HL-60 (cell line): ENCODE data around the gene SYTL3.

ENCODE experiments used
- CTCF ChIP-seq: IDR thresholded peaks from one replicate; pipeline ENCODE4 v1.5.1; 2011; ENCODE audit warnings: low read length, control low read depth, inconsistent platforms; ENCODE audit not compliant: insufficient read depth
- SPI1 ChIP-seq: IDR thresholded peaks from 2 replicates; pipeline ENCODE4 v1.6.1; 2012; ENCODE audit warnings: low read depth, mild to moderate bottlenecking, borderline replicate concordance

DNA sequence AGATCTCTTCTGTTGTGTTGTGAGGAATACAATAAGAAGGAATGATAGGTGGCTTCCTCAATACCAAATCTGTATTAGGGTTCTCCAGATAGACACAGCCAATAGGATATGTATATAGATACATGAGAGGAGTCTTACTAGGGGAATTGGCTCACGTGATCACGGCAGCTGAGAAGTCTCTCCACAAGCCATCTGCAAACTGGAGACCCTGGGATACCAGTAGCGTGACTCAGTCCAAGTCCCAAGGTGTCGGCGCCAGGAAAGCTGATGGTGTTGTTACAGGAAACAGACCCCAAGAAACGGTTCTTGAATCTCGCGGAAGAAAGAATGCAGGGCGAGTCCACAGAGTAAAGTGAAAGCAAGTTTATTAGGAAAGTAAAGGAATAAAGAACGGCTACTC is 61.4 kb downstream of the SYTL3 start:
- TF ChIP-seq CTCF = no peak
- TF ChIP-seq SPI1 = no peak
